ENCODE results near the gene MRM1. TPM values are rescaled to one million over a fixed set of nuclear protein-coding genes. Genes with fewer than 3 reads are reported as not detected.

Gene MRM1
- total RNA-seq, 1 donor from 2014 or later, result 5.4 TPM

- DNase-seq (ENCODE audit: low read depth, low spot score), result no peak
- H3K27me3 Mint-ChIP-seq (ENCODE audit: low read depth), result no peaks in the 10 kb centered on the region
- peak overlapping the region; percentile 4 for H3K4me3 Mint-ChIP-seq
- no peak for TF ChIP-seq CTCF (conservative IDR thresholded peaks at IDR 0.05)
- H3K36me3 Mint-ChIP-seq (ENCODE audit: low read depth), result peaks cover 16% of the 10 kb centered on the region
- no peak overlapping the region for H3K27ac Mint-ChIP-seq (ENCODE audit: unreplicated experiment)
- no peaks in the 10 kb centered on the region for H3K9me3 Mint-ChIP-seq
- peaks cover 29% of the 10 kb centered on the region for H3K4me1 Mint-ChIP-seq
Measured at GRCh38 chr17:36578671-36579070, 22.7 kb upstream of the MRM1 start.

- Mint-ChIP-seq H3K36me3 (ENCODE audit: low read depth) (peaks cover 9% of the 10 kb centered on the region), H3K9me3 (no peaks in the 10 kb centered on the region), H3K4me3 (no peak overlapping the region), H3K4me1 (peaks cover 6% of the 10 kb centered on the region), H3K27ac (ENCODE audit: unreplicated experiment) (no peak overlapping the region), H3K27me3 (ENCODE audit: low read depth) (no peaks in the 10 kb centered on the region)
- no peak for TF ChIP-seq CTCF (conservative IDR thresholded peaks at IDR 0.05)
- no peak for DNase-seq (ENCODE audit: low read depth, low spot score)
Measured at GRCh38 chr17:36583787-36584186, 17.6 kb upstream of the MRM1 start.

- H3K9me3 Mint-ChIP-seq, result no peaks in the 10 kb centered on the region
- peaks cover 8% of the 10 kb centered on the region for H3K4me1 Mint-ChIP-seq
- no peak for TF ChIP-seq CTCF (conservative IDR thresholded peaks at IDR 0.05)
- H3K27me3 Mint-ChIP-seq (ENCODE audit: low read depth), result no peaks in the 10 kb centered on the region
- H3K27ac Mint-ChIP-seq (ENCODE audit: unreplicated experiment), result no peak overlapping the region
- no peak overlapping the region for H3K4me3 Mint-ChIP-seq
- H3K36me3 Mint-ChIP-seq (ENCODE audit: low read depth), result peaks cover 2% of the 10 kb centered on the region
- DNase-seq (ENCODE audit: low read depth, low spot score), result no peak
Measured at GRCh38 chr17:36586138-36586537, 15.2 kb upstream of the MRM1 start.

- Mint-ChIP-seq H3K9me3 (no peaks in the 10 kb centered on the region), H3K4me3 (peak overlapping the region; percentile 91)
- TF ChIP-seq CTCF (conservative IDR thresholded peaks at IDR 0.05), result no peak
Measured at GRCh38 chr17:36590082-36590481, 11.3 kb upstream of the MRM1 start.

GRCh38 chr17:36591434-36592315 is 9.7 kb upstream of the MRM1 start, which contains the start of gene DHRS11:
Gene DHRS11 (plus strand): TSS chr17:36591879. CDS start chr17:36592010, 131 bp downstream.
- DNase-seq (ENCODE audit: low read depth, low spot score), result peak; percentile 77
- Mint-ChIP-seq H3K4me3 (peak within 1 kb of the TSS; percentile 91), H3K36me3 (ENCODE audit: low read depth) (peaks cover 6% of the 10 kb centered on the region), H3K4me1 (peaks cover 31% of the 10 kb centered on the region), H3K27ac (ENCODE audit: unreplicated experiment) (peak within 1 kb of the TSS; percentile 76), H3K9me3 (no peaks in the 10 kb centered on the region), H3K27me3 (ENCODE audit: low read depth) (no peaks in the 10 kb centered on the region)
- no peak for TF ChIP-seq CTCF (conservative IDR thresholded peaks at IDR 0.05)

More at GRCh38 chr17:36590082-36590481, 11.3 kb upstream of the MRM1 start:
- no peak for DNase-seq (ENCODE audit: low read depth, low spot score)
- Mint-ChIP-seq H3K4me1 (peaks cover 31% of the 10 kb centered on the region), H3K27ac (ENCODE audit: unreplicated experiment) (no peak overlapping the region), H3K36me3 (ENCODE audit: low read depth) (peaks cover 3% of the 10 kb centered on the region), H3K27me3 (ENCODE audit: low read depth) (no peaks in the 10 kb centered on the region)

Data from neural crest cell (in vitro differentiated cells).